Gastrocnemius medialis (tissue), 4 donors: ENCODE measurements around the gene SFT2D2. TPM values are rescaled to one million over a fixed set of nuclear protein-coding genes. Genes with fewer than 3 reads are reported as not detected.

ENCODE experiments used
- ATAC-seq, 2 donors: fragments of 150-250 bp; one replicate each; pipeline ENCODE4 v1.9.1; 2016
- DNase-seq, 2 donors: peaks; one replicate each; pipeline ENCODE4 v3.0.0-alpha.2; 2019
- H3K27ac ChIP-seq, 4 donors: fragments of 200-600 bp; sonication (generic); 1 replicate in 1 of 4; 2 replicates in 3 of 4; pipeline ENCODE4 v1.5.1; 2016 to 2018; ENCODE audit warnings: mild to moderate bottlenecking in 2 of 4, moderate library complexity in 1 of 4
- H3K27me3 ChIP-seq, 3 donors: fragments of 200-600 bp; sonication (generic) in 2 of 3; 1 replicate in 1 of 3; 2 replicates in 2 of 3; pipeline versions ENCODE4 v1.5.1 to v1.6.0; 2016 to 2019; ENCODE audit warnings: mild to moderate bottlenecking in 1 of 3, moderate library complexity in 1 of 3
- H3K36me3 ChIP-seq, 2 donors: fragments of 200-600 bp; sonication (generic) in 1 of 2; one replicate each; pipeline ENCODE4 v1.5.1; 2017 to 2018
- H3K4me1 ChIP-seq, 2 donors: fragments of 200-600 bp; sonication (generic) in 1 of 2; one replicate each; pipeline ENCODE4 v1.5.1; 2016 to 2017; ENCODE audit warnings: mild to moderate bottlenecking in 2 of 2
- H3K4me3 ChIP-seq, 4 donors: fragments of 200-600 bp; sonication (generic) in 3 of 4; 1 replicate in 1 of 4; 2 replicates in 3 of 4; pipeline ENCODE4 v1.5.1; 2016 to 2019; ENCODE audit warnings: mild to moderate bottlenecking in 2 of 4
- H3K9me3 ChIP-seq, 3 donors: fragments of 200-600 bp; sonication (generic) in 2 of 3; 1 replicate in 1 of 3; 2 replicates in 2 of 3; pipeline ENCODE4 v1.5.1; 2016 to 2019
- POLR2A ChIP-seq, 2 donors: fragments of 450-650 bp; IDR thresholded peaks; one replicate each; pipeline ENCODE4 v1.6.1; 2017; ENCODE audit warnings: antibody characterized with exemption in 2 of 2, mild to moderate bottlenecking in 2 of 2, moderate library complexity in 2 of 2
- in situ Hi-C, 4 donors: fragments of 200-750 bp; cut with MboI; loops; one replicate each; pipeline versions ENCODE4 v1.15.0 to v1.8.0; 2017; ENCODE audit warnings: low sequenced_read_pairs in 4 of 4
- intact Hi-C: fragments of 100-400 bp; cut with DNase I; formaldehyde crosslinking; loops from one replicate; pipeline ENCODE4 v1.15.1; 2023; ENCODE audit warnings: low total_unique reads
- total RNA-seq, 4 donors: library from RNA; depleted of rRNA; stranded (reverse); fragments of >200 nt; gene quantifications; one replicate each; pipeline versions ENCODE4 v1.1.0 to v1.2.3, GENCODE V29; 2016
- TF ChIP-seq, protein P1 (sequence below), 5 experiments: fragments of 450-650 bp in 3 of 5; fragments of 200-600 bp in 2 of 5; sonication (generic) in 2 of 5; IDR thresholded peaks in 4 of 5; conservative IDR thresholded peaks in 1 of 5; 1 replicate in 4 of 5; 2 replicates in 1 of 5; pipeline ENCODE4 v1.5.1; 2016 to 2019; ENCODE audit warnings: antibody characterized with exemption in 5 of 5, mild to moderate bottlenecking in 3 of 5, moderate library complexity in 3 of 5

The SFT2D2 gene
- total RNA-seq, 4 donors from 2014 or later, result 10.2 to 15.8 (median 11.7) TPM

DNA sequence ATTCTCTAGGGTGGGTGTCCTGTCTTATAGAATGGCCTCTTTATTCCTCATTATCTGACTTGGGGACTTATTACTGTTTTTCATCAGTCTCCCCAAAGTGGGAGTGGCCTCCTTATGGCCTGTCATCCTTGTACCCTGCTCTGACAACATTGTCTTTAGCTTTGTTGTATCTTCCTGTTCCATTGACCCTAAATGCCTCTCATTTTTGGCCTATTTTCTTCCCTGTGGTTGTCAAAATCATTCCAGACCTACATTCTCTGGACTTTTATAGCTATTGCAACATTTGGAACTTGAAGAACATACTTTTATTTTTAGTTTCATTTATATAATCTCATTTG is 9.7 kb downstream of the SFT2D2 start:
- H3K36me3 ChIP-seq, result peaks cover 0 to 47% of the 10 kb centered on the region in 2 donors
- DNase-seq (no peak), ATAC-seq (no peak)
- H3K4me1 ChIP-seq, result peaks cover 8 to 13% of the 10 kb centered on the region in 2 donors
- intact Hi-C loops (no loop called here), in situ Hi-C loops (no loop called here)
- H3K4me3 ChIP-seq, result no peak overlapping the region
- no peak for TF ChIP-seq POLR2A (IDR thresholded peaks at IDR 0.05)
- TF ChIP-seq, protein P1, sequence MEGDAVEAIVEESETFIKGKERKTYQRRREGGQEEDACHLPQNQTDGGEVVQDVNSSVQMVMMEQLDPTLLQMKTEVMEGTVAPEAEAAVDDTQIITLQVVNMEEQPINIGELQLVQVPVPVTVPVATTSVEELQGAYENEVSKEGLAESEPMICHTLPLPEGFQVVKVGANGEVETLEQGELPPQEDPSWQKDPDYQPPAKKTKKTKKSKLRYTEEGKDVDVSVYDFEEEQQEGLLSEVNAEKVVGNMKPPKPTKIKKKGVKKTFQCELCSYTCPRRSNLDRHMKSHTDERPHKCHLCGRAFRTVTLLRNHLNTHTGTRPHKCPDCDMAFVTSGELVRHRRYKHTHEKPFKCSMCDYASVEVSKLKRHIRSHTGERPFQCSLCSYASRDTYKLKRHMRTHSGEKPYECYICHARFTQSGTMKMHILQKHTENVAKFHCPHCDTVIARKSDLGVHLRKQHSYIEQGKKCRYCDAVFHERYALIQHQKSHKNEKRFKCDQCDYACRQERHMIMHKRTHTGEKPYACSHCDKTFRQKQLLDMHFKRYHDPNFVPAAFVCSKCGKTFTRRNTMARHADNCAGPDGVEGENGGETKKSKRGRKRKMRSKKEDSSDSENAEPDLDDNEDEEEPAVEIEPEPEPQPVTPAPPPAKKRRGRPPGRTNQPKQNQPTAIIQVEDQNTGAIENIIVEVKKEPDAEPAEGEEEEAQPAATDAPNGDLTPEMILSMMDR (IDR thresholded peaks at IDR 0.05 in 4 of 5, conservative IDR thresholded peaks at IDR 0.05 in 1 of 5), result no peak
- H3K27ac ChIP-seq, result no peak overlapping the region
- no peaks in the 10 kb centered on the region for H3K27me3 ChIP-seq
- H3K9me3 ChIP-seq, result no peaks in the 10 kb centered on the region

DNA sequence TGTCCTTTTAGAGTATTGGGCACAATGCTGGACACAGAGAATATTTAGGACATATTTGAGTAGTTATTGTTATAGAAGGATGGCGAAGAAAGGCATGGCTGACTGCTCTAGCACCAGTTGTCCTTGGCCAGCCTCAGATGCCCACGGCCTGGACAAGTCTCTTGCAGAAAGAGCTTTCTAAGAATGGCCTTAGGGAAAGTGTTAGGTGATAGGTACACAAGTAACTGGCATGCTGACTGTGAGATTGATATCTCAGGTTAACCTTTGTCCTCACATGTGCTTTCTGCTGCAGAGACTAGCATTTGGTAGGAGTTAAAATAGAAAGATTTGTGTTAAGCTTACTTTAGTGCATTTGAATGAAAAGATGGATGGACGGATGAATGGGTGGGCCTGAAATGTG is 10.1 kb downstream of the SFT2D2 start:
- Histone ChIP-seq H3K27ac (no peak overlapping the region), H3K36me3 (peaks cover 0 to 48% of the 10 kb centered on the region in 2 donors), H3K4me1 (peaks cover 8 to 13% of the 10 kb centered on the region in 2 donors), H3K9me3 (no peaks in the 10 kb centered on the region), H3K4me3 (no peak overlapping the region), H3K27me3 (no peaks in the 10 kb centered on the region)
- DNase-seq, result no peak
- in situ Hi-C loops, result no loop called here
- intact Hi-C loops, result no loop called here
- no peak for ATAC-seq
- no peak for TF ChIP-seq POLR2A (IDR thresholded peaks at IDR 0.05)
- TF ChIP-seq, protein P1 (IDR thresholded peaks at IDR 0.05 in 4 of 5, conservative IDR thresholded peaks at IDR 0.05 in 1 of 5), result no peak

DNA sequence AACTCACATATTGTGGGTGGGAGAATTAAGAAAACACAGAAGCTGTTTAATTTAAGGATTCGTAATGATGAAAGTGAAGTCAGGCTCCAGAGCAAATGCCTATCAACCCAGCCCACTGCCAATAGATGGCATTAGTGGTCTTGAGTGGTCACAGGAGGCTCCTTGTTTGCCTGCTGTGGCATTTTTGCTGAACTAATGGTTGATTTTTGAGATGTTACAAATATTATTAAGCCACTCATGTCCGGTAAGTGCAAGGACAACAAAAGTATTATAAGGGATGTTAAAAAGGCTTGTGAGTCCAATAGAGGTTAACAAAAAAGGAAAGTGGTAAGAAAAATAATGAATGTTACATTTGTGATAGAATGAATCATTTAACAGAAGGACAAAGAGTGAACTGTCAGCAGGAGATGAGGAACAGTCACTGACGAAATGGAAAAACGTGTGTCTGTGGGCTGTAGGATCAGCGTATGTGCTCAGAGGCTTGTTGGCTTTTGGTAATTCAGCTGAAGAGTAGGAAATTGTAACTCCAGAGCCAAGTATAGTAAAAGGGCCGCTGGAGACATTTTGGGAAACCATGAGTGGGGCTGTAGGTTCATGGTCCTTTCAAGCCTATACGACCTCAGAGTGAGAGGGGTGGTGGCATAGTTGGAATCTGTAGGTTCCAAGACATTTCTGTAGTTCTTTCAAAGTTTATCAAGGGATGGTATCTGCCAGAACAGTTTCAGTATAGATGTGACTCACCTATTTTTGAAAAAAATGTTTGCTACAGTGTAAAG is 11.2 kb downstream of the SFT2D2 start:
- Histone ChIP-seq H3K27ac (no peak overlapping the region), H3K27me3 (no peaks in the 10 kb centered on the region), H3K4me1 (peaks cover 8 to 13% of the 10 kb centered on the region in 2 donors), H3K4me3 (no peak overlapping the region), H3K9me3 (no peaks in the 10 kb centered on the region), H3K36me3 (peaks cover 0 to 47% of the 10 kb centered on the region in 2 donors)
- ATAC-seq, result no peak
- intact Hi-C loops, result no loop called here
- in situ Hi-C loops, result no loop called here
- no peak for TF ChIP-seq POLR2A (IDR thresholded peaks at IDR 0.05)
- TF ChIP-seq, protein P1 (IDR thresholded peaks at IDR 0.05 in 4 of 5, conservative IDR thresholded peaks at IDR 0.05 in 1 of 5), result no peak
- no peak for DNase-seq

DNA sequence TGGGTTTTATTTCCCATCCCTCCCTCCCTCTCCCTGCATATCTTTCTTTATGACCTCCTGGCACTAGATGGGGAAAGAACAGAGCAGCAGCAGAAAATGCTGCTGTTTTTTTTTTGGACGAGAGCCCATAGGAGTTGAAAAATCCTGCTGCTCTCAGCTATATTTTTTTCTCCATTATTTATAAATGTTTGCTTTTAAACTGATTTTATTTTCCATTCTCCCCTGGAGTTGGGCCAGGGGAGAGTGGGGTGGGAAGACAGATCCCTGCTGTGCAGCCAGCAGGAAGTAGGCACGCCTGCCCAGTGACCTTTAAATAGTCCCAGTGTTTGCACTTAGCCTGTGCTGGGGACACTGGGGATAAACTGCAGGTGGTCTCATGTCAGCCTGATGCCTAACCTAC is 17.4 kb downstream of the SFT2D2 start:
- DNase-seq (no peak), ATAC-seq (no peak)
- intact Hi-C loops (no loop called here), in situ Hi-C loops (no loop called here)
- Histone ChIP-seq H3K4me1 (peaks cover 0 to 9% of the 10 kb centered on the region in 2 donors), H3K9me3 (no peaks in the 10 kb centered on the region), H3K27ac (no peak overlapping the region), H3K36me3 (peaks cover 0 to 47% of the 10 kb centered on the region in 2 donors), H3K4me3 (no peak overlapping the region), H3K27me3 (no peaks in the 10 kb centered on the region)
- TF ChIP-seq POLR2A (IDR thresholded peaks at IDR 0.05), result no peak
- TF ChIP-seq, protein P1 (IDR thresholded peaks at IDR 0.05 in 4 of 5, conservative IDR thresholded peaks at IDR 0.05 in 1 of 5), result no peak
